ENCODE data around the gene NFYC.

NFYC gene

DNA sequence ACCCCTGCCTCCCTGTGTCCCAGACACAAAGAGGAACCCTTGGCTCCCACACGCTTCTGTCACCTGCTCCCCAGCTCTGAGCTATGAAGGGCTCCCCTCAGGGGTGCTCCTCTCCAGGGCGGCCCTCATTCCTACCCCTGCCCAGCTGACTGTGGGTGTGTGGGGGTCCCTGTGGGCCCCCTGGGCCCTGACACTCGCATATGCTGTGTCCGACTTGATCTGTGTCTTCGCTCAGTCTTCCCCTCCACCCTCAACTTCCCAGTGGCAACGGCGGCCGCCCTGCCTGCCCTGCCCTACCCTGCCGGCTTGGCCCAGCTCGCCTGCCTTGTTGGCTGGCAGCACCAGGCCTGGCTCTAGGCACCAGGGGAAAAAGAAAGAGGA is 93.3 kb downstream of the NFYC start:
- H3K9me2 ChIP-seq (replicated peaks; ENCODE audit: low read depth, low read length), result no peaks in the 10 kb centered on the region
- H3K36me3 ChIP-seq (ENCODE audit: insufficient read depth, low read length), result no peaks in the 10 kb centered on the region
- H4K20me1 ChIP-seq (ENCODE audit: insufficient read depth, low read length, poor library complexity, severe bottlenecking), result no peaks in the 10 kb centered on the region
- no peaks in the 10 kb centered on the region for H3K27me3 ChIP-seq (ENCODE audit: insufficient read depth, low read length, poor library complexity, severe bottlenecking)
- H3K9me3 ChIP-seq (ENCODE audit: insufficient read depth, low read depth, low read length), result no peaks in the 10 kb centered on the region
- H3F3A ChIP-seq (ENCODE audit: low read depth), result no peaks in the 10 kb centered on the region
- no peak overlapping the region for H3K4me3 ChIP-seq (ENCODE audit: low read length, poor library complexity, severe bottlenecking)
- H3K4me2 ChIP-seq (ENCODE audit: low read depth, low read length, poor library complexity, severe bottlenecking), result no peak overlapping the region
- peaks cover 7% of the 10 kb centered on the region for H3K4me1 ChIP-seq (ENCODE audit: insufficient read depth, low read length, poor library complexity, severe bottlenecking)
- no peak overlapping the region for H2AFZ ChIP-seq (ENCODE audit: low read length)
- TF ChIP-seq EZH2phosphoT487 (IDR thresholded peaks at IDR 0.05; ENCODE audit: borderline replicate concordance), result no peak
- TF ChIP-seq, protein P1, sequence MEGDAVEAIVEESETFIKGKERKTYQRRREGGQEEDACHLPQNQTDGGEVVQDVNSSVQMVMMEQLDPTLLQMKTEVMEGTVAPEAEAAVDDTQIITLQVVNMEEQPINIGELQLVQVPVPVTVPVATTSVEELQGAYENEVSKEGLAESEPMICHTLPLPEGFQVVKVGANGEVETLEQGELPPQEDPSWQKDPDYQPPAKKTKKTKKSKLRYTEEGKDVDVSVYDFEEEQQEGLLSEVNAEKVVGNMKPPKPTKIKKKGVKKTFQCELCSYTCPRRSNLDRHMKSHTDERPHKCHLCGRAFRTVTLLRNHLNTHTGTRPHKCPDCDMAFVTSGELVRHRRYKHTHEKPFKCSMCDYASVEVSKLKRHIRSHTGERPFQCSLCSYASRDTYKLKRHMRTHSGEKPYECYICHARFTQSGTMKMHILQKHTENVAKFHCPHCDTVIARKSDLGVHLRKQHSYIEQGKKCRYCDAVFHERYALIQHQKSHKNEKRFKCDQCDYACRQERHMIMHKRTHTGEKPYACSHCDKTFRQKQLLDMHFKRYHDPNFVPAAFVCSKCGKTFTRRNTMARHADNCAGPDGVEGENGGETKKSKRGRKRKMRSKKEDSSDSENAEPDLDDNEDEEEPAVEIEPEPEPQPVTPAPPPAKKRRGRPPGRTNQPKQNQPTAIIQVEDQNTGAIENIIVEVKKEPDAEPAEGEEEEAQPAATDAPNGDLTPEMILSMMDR (conservative IDR thresholded peaks at IDR 0.05; ENCODE audit: low read length), result no peak
- H3K79me2 ChIP-seq (ENCODE audit: insufficient read depth, low read length), result no peaks in the 10 kb centered on the region
- H3K9ac ChIP-seq (ENCODE audit: low read depth, low read length, poor library complexity, severe bottlenecking), result no peak overlapping the region

DNA sequence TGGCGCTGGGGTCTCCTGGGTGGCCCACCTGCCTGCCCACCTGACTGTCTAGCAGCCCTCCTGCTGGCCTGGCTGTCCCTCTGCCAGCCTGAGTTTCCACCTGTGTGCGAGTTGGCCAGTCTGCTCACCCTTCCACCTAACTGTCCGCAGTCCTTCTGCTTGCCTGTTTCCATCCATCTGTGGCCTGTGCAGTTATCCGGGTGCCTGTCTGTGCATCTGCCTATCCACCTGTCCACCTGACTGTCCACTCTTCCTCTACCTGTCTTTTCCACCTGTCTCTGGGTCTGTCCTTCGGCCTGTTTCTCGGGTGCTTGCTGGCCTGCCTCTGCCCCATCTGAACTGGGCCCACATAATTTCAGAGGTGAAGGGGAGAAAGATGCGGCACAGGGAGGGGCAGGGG is 93.9 kb downstream of the NFYC start:
- Histone ChIP-seq H3K27me3 (ENCODE audit: insufficient read depth, low read length, poor library complexity, severe bottlenecking) (no peaks in the 10 kb centered on the region), H3K9me2 (replicated peaks; ENCODE audit: low read depth, low read length) (no peaks in the 10 kb centered on the region), H3K4me2 (ENCODE audit: low read depth, low read length, poor library complexity, severe bottlenecking) (no peak overlapping the region)

DNA sequence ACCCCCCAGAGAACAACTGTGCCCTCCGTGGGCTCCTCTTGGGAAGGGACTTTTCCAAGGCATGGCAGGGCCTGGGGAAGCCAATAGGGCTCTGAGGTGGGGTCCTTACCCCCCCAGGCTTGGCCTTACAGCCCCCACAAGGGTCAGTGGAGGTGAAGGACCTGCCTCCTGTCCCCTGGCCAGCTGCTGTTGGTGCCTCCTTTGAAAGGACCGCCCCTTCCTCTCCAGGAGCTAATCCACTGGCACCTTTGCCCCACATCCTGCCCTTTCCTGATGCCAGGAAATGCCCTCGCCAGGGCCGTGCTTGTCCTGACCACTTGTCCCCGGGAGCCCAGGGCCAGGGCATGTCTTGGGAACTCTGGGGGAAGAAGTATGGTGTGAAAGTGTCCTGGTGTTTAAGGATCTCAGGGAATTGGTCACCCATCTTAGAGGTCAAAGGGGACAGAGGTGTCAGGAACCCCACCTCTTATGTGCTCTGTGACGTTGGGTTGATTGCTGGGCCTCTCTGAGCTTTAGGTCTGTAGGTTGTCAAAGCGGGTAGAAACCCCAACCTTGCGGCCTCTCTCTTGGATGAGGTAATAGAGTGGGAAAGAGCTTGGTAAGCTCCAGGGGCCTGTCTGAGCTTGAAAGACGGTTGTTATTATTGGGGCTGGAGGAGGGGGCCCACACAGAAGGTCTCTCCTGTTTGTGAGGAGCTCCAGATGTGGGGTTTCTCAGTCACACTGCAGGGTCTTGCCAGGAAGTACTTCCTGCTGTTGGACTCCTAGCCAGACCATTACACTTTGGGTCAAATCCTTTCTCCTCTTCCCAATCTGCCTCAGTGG is 94.9 kb downstream of the NFYC start:
- TF ChIP-seq EZH2phosphoT487 (IDR thresholded peaks at IDR 0.05; ENCODE audit: borderline replicate concordance), result no peak
- TF ChIP-seq, protein P1 (conservative IDR thresholded peaks at IDR 0.05; ENCODE audit: low read length), result no peak
- Histone ChIP-seq H4K20me1 (ENCODE audit: insufficient read depth, low read length, poor library complexity, severe bottlenecking) (no peaks in the 10 kb centered on the region), H3K9me3 (ENCODE audit: insufficient read depth, low read depth, low read length) (no peaks in the 10 kb centered on the region), H3F3A (ENCODE audit: low read depth) (no peaks in the 10 kb centered on the region), H3K9ac (ENCODE audit: low read depth, low read length, poor library complexity, severe bottlenecking) (no peak overlapping the region), H3K4me2 (ENCODE audit: low read depth, low read length, poor library complexity, severe bottlenecking) (no peak overlapping the region), H3K36me3 (ENCODE audit: insufficient read depth, low read length) (no peaks in the 10 kb centered on the region), H3K4me3 (ENCODE audit: low read length, poor library complexity, severe bottlenecking) (no peak overlapping the region), H3K79me2 (ENCODE audit: insufficient read depth, low read length) (no peaks in the 10 kb centered on the region), H3K4me1 (ENCODE audit: insufficient read depth, low read length, poor library complexity, severe bottlenecking) (peaks cover 7% of the 10 kb centered on the region), H2AFZ (ENCODE audit: low read length) (no peak overlapping the region), H3K9me2 (replicated peaks; ENCODE audit: low read depth, low read length) (no peaks in the 10 kb centered on the region), H3K27me3 (ENCODE audit: insufficient read depth, low read length, poor library complexity, severe bottlenecking) (no peaks in the 10 kb centered on the region)

More for the DNA sequence above, 93.9 kb downstream of the NFYC start:
- TF ChIP-seq EZH2phosphoT487 (IDR thresholded peaks at IDR 0.05; ENCODE audit: borderline replicate concordance), result no peak
- TF ChIP-seq, protein P1 (conservative IDR thresholded peaks at IDR 0.05; ENCODE audit: low read length), result no peak
- no peaks in the 10 kb centered on the region for H3F3A ChIP-seq (ENCODE audit: low read depth)
- H3K79me2 ChIP-seq (ENCODE audit: insufficient read depth, low read length), result no peaks in the 10 kb centered on the region
- no peak overlapping the region for H3K4me3 ChIP-seq (ENCODE audit: low read length, poor library complexity, severe bottlenecking)
- no peaks in the 10 kb centered on the region for H3K36me3 ChIP-seq (ENCODE audit: insufficient read depth, low read length)
- peaks cover 7% of the 10 kb centered on the region for H3K4me1 ChIP-seq (ENCODE audit: insufficient read depth, low read length, poor library complexity, severe bottlenecking)
- no peak overlapping the region for H3K9ac ChIP-seq (ENCODE audit: low read depth, low read length, poor library complexity, severe bottlenecking)
- no peak overlapping the region for H2AFZ ChIP-seq (ENCODE audit: low read length)
- no peaks in the 10 kb centered on the region for H3K9me3 ChIP-seq (ENCODE audit: insufficient read depth, low read depth, low read length)
- no peaks in the 10 kb centered on the region for H4K20me1 ChIP-seq (ENCODE audit: insufficient read depth, low read length, poor library complexity, severe bottlenecking)
